Common myeloid progenitor, CD34-positive (primary cell): Measurements from ENCODE around the gene UVSSA.
"Not testable (repeated sequence)": the region's sequence is repeated elsewhere in the genome, so short reads cannot be mapped to it uniquely, and the experiment has no call there.

Source experiments
- CTCF ChIA-PET: fragments of 350-600 bp; sonication (Branson Sonifier 250); formaldehyde crosslinking; loops from one replicate; lab custom pipeline; 2021; ENCODE audit warnings: antibody characterized with exemption; lab: Charles Lee
- POLR2A ChIA-PET: fragments of 350-600 bp; sonication (Branson Sonifier 250); formaldehyde crosslinking; loops from one replicate; lab custom pipeline; 2021; ENCODE audit warnings: antibody characterized with exemption; lab: Charles Lee
- DNase-seq, 3 donors: peaks; one replicate each; pipeline versions ENCODE4 v3.0.0 to v3.0.0-alpha.2; 2013
- H3K27ac ChIP-seq, 2 experiments: 1 replicate in 1 of 2; 2 replicates in 1 of 2; pipeline ENCODE4 v1.7.0; 2013; ENCODE audit warnings: inconsistent platforms in 2 of 2, low read length in 2 of 2, mild to moderate bottlenecking in 2 of 2, low read depth in 1 of 2, moderate library complexity in 1 of 2; ENCODE audit not compliant: severe bottlenecking in 2 of 2, insufficient read depth in 1 of 2, poor library complexity in 1 of 2
- H3K27me3 ChIP-seq, 5 experiments: replicated peaks in 2 of 5; 1 replicate in 3 of 5; 2 replicates in 2 of 5; pipeline versions ENCODE4 v1.6.1 to v1.7.0; 2013; ENCODE audit warnings: low read length in 4 of 5, mild to moderate bottlenecking in 2 of 5, moderate library complexity in 2 of 5, inconsistent platforms in 1 of 5; ENCODE audit not compliant: insufficient read depth in 5 of 5, control insufficient read depth in 4 of 5
- H3K36me3 ChIP-seq, 4 experiments: 1 replicate in 2 of 4; 2 replicates in 2 of 4; pipeline versions ENCODE4 v1.6.1 to v1.7.0; 2013; ENCODE audit warnings: low read length in 3 of 4, control low read depth in 1 of 4, mild to moderate bottlenecking in 1 of 4; ENCODE audit not compliant: control insufficient read depth in 4 of 4, insufficient read depth in 4 of 4
- H3K4me1 ChIP-seq, 4 experiments: 1 replicate in 3 of 4; 2 replicates in 1 of 4; pipeline versions ENCODE4 v1.6.1 to v1.7.1; 2013; ENCODE audit warnings: low read length in 3 of 4, mild to moderate bottlenecking in 3 of 4, control low read depth in 1 of 4, inconsistent platforms in 1 of 4, moderate library complexity in 1 of 4; ENCODE audit not compliant: control insufficient read depth in 4 of 4, insufficient read depth in 4 of 4; ENCODE audit errors: control extremely low read depth in 1 of 4
- H3K4me3 ChIP-seq, 7 experiments: 1 replicate in 4 of 7; 2 replicates in 3 of 7; pipeline versions ENCODE4 v1.5.1 to v1.7.0; 2013; ENCODE audit warnings: mild to moderate bottlenecking in 7 of 7, low read length in 6 of 7, moderate library complexity in 6 of 7, inconsistent platforms in 2 of 7, low read depth in 2 of 7, control low read depth in 1 of 7; ENCODE audit not compliant: insufficient read depth in 4 of 7, control insufficient read depth in 1 of 7; ENCODE audit errors: extremely low read depth in 1 of 7
- H3K9me3 ChIP-seq, 5 experiments: 1 replicate in 4 of 5; 2 replicates in 1 of 5; pipeline versions ENCODE4 v1.6.1 to v1.7.1; 2013; ENCODE audit warnings: low read length in 4 of 5, mild to moderate bottlenecking in 2 of 5, inconsistent platforms in 1 of 5, low read depth in 1 of 5, moderate library complexity in 1 of 5; ENCODE audit not compliant: control insufficient read depth in 4 of 5, insufficient read depth in 2 of 5; ENCODE audit errors: control extremely low read depth in 1 of 5
- WGBS: methylation state at CpG from one replicate; pipeline ENCODE4 v1.1.5; 2013; ENCODE audit not compliant: insufficient coverage; 5-methylcytosine and 5-hydroxymethylcytosine counted together

UVSSA gene

DNA sequence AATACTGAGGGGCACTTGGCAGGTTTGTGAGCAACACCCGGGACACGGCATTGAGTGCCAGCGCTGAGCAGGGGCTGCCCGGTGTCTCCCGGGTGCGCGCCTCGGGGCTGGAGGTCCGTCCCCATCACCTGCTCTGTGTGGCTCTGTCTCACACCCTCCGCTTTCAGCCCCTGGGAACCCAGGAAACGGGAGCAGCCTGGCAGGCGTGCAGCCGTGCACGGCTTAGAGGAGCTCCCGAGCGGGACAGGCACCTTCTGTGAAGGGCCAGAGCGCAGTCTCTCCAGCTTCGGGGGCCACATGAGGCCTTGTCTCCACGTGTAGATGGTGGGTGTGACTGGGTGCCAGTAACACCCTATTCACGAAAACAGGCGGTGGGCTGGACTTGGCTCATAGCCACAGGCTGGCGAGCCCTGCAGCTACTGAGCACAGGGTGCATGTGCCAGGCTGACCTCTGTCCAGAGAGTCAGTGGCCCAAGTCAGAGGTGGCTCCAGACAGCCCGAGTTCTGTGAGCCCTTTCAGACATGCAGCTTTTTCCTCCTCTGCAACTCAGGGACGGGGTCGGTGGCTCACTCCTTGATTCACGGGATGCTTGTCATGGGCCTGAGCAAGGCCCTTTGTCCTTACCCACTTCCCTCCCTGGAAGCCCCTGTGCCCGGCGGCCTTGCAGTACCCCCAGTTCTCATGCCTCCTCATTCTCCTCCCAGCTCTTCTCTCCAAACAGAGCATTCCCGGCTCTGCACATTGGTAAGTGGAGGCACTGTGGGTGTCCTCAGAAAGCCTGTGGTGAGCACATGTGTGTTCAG is 23.5 kb downstream of the UVSSA start:
- Histone ChIP-seq H3K9me3 (no peaks in the 10 kb centered on the region), H3K4me3 (no peak overlapping the region), H3K36me3 (peaks cover 0 to 12% (median 6%) of the 10 kb centered on the region in 4 experiments), H3K4me1 (no peaks in the 10 kb centered on the region), H3K27ac (no peak overlapping the region), H3K27me3 (no peaks in the 10 kb centered on the region)
- POLR2A ChIA-PET, result no interaction called here
- DNase-seq, result no peak
- WGBS, result 96% methylated on average over 20 of the region's 29 CpGs
- CTCF ChIA-PET, result interaction anchor here (1.7 kb wide), 1 partner anchor 15 kb away, joined by 5 read pairs; no protein-coding TSS in a partner anchor

DNA sequence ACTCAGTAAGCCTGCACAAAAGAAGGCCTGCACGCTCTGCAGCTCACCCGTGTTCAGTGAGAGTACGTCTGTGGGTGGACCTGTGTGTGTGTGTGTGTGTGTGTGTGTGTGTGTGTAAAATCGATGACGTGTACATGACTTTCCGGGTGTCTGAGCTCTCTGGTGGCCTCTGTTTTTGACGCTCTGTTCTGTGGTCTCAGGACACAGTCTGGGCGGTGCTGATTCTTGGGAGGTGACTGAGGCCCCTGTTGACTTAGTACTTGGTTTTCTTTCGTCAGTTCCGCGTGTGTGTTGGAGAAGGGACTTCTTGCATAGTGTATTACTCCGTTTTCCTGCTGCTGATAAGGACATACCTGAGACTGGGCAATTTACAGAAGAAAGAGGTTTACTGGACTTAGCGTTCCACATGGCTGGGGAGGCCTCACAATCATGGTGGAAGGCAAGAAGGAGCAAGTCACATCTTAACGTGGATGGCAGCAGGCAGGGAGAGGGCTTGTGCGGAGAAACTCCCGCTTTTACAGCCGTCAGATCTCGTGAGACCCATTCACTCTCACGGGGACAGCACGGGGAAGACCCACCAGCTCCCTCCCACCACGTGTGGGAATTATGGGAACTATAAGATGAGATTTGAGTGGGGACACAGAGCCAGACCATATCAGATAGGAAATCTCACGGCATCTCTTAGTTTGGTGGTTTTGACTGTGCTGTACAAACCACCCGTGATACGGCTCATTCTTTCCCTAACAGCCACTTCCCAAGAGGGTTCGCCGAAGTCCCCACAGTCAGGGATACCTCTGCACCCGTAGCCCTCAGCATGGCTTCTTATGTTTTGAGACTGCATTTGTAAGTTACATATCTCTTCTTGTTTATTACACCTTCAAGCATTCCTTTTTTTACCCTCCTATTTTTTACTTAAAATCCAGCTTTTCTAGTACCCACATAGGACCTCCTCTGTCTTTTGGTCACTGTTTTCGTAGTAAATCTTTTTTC is 24.5 kb downstream of the UVSSA start:
- H3K27me3 ChIP-seq, result no peaks in the 10 kb centered on the region
- no peaks in the 10 kb centered on the region for H3K9me3 ChIP-seq
- no peak overlapping the region for H3K27ac ChIP-seq
- ChIA-PET CTCF (interaction anchor here (0.6 kb wide), 1 partner anchor 16 kb away, joined by 4 read pairs; no protein-coding TSS in a partner anchor), POLR2A (no interaction called here)
- peaks cover 0 to 12% (median 6%) of the 10 kb centered on the region in 4 experiments for H3K36me3 ChIP-seq
- no peaks in the 10 kb centered on the region for H3K4me1 ChIP-seq
- no peak for DNase-seq
- 96% methylated on average over 26 of the region's 28 CpGs for WGBS
- H3K4me3 ChIP-seq, result no peak overlapping the region

DNA sequence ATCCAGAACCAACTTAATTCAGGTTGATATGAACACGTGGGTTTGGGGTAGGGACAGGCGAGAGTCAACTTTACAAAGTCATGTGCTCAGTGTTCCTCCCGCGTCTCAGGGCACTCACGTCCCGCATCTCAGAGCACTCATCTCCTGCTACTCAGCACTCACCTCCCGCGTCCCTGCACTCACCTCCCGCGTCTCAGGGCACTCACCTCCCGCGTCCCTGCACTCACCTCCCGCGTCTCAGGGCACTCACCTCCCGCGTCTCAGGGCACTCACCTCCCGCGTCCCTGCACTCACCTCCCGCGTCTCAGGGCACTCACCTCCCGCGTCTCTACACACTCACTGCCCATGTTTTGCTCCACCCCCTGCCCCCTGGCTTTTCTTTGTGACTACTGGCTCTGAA is 25.6 kb downstream of the UVSSA start:
- H3K4me1 ChIP-seq, POLR2A ChIA-PET, H3K4me3 ChIP-seq, H3K27ac ChIP-seq, H3K27me3 ChIP-seq, DNase-seq, CTCF ChIA-PET, H3K9me3 ChIP-seq: not testable (repeated sequence)
- peaks cover 0 to 12% (median 6%) of the 10 kb centered on the region in 4 experiments for H3K36me3 ChIP-seq
- WGBS, result 93% methylated on average over 16 of the region's 22 CpGs

DNA sequence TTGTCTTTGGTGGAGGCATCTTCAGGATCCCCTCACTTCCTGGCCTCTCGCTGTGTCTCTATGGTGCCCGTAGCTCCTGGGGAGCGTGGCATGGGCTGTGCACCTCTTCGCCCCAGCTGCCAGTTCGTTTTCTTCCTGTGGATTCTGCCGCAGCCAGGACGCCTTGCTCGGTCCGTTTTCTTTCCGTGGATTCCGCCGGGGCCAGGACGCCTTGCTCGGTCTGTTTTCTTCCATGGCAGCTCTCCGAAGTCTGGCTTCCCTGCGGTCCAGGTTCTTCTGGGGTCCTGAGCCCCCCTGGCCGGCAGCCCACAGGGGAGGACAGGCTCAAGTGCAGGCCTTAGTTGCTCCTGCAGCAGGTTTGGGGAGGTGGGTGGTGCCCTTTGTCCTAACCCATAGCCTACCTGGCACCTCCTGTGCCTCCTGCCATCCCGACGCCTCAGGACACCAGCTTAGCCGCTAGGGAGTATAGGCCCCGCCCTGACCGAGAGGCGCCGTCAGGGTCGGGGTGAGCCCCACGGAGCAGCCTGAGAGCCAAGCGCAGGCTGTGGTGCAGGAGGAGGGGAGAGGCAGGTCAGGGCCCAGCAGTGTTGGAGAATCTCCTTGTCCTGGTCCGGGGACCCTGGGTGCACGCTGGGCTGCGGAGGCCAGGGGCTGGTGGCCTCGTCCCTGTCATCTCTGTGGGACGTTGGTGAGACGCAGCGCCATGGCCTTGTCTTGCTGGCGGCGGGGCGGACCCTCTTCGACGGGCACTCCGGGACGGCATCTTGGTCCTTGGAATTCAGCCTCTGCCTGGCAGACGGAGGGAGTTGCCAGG is 27.1 kb downstream of the UVSSA start:
- POLR2A ChIA-PET, result interaction anchor here (0.9 kb wide), 1 partner anchor 866 kb away, joined by 3 read pairs; no protein-coding TSS in a partner anchor
- no peaks in the 10 kb centered on the region for H3K9me3 ChIP-seq
- peaks cover 0 to 12% (median 5%) of the 10 kb centered on the region in 4 experiments for H3K36me3 ChIP-seq
- CTCF ChIA-PET, result interaction anchor here (1.4 kb wide), 1 partner anchor 19 kb away, joined by 3 read pairs; no protein-coding TSS in a partner anchor
- H3K27me3 ChIP-seq, result no peaks in the 10 kb centered on the region
- no peak overlapping the region for H3K4me3 ChIP-seq
- DNase-seq, result no peak
- no peaks in the 10 kb centered on the region for H3K4me1 ChIP-seq
- whole genome bisulfite sequencing, result 98% methylated on average over 39 of the region's 42 CpGs
- H3K27ac ChIP-seq, result no peak overlapping the region

DNA sequence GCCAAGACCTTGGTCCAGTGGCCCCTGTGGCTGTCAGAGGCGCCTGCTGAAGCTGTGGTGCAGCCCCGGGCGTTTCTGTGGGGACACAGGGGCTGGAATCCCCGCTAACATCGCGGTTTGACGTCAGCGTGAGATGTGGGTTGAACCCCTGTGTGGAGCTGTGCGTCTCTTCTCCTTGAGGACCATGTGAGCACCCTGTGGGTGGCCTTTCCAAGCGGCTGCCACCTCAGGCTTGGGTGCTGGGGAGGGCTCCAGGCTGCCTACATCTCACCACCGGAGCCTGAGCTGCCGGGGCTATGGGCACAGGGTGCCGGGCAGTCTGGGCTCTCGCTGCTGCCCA is 27.7 kb downstream of the UVSSA start:
- ChIA-PET POLR2A (interaction anchor here (0.9 kb wide), 1 partner anchor 867 kb away, joined by 3 read pairs; no protein-coding TSS in a partner anchor), CTCF (interaction anchor here (1.4 kb wide), 1 partner anchor 20 kb away, joined by 3 read pairs; no protein-coding TSS in a partner anchor)

DNA sequence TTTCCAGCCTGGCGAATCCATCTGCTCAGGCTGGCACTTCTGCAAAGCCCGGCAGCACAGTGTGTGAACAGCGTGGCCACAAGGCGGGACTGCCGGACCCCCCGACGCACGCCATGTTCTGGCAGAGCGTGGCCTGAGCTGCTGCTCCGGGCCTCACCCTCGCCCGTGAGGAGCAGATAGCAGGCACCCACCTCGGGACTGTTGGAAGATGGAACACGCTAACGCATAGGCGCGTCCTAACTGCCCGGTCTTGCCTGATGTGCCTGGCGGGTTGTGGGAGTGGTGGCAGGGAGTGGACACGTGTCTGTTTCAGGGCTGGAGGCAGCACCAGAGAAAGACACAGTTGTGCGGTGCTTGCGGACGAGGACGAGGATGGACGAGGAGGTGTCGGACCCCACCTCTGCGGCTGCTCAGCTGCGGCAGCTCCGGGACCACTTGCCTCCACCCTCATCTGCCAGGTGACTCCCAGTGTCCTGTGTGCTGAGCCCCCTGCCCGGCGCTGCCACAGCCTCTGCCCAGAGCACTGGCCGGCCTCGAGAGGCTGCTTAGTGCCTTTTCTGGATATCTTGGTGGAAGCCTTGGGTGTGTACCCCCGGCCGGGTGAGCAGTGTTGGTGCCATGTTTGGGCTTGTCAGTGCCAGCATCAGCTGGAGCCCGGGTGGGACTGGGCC is 28.2 kb downstream of the UVSSA start:
- H3K4me3 ChIP-seq, result no peak overlapping the region
- H3K36me3 ChIP-seq, result peaks cover 0 to 12% (median 5%) of the 10 kb centered on the region in 4 experiments
- H3K4me1 ChIP-seq, result no peaks in the 10 kb centered on the region
- ChIA-PET CTCF (interaction anchor here (1.4 kb wide), 1 partner anchor 20 kb away, joined by 3 read pairs; no protein-coding TSS in a partner anchor), POLR2A (interaction anchor here (0.9 kb wide), 1 partner anchor 867 kb away, joined by 3 read pairs; no protein-coding TSS in a partner anchor)
- no peaks in the 10 kb centered on the region for H3K27me3 ChIP-seq
- no peak overlapping the region for H3K27ac ChIP-seq
- H3K9me3 ChIP-seq, result no peaks in the 10 kb centered on the region
- 96% methylated on average over 36 of the region's 36 CpGs for WGBS
- no peak for DNase-seq

More for the DNA sequence above, 27.7 kb downstream of the UVSSA start:
- no peaks in the 10 kb centered on the region for H3K27me3 ChIP-seq
- WGBS, result 96% methylated on average over 13 of the region's 14 CpGs
- H3K4me3 ChIP-seq, result no peak overlapping the region
- no peaks in the 10 kb centered on the region for H3K9me3 ChIP-seq
- no peak overlapping the region for H3K27ac ChIP-seq
- DNase-seq, result no peak
- no peaks in the 10 kb centered on the region for H3K4me1 ChIP-seq
- H3K36me3 ChIP-seq, result peaks cover 0 to 12% (median 5%) of the 10 kb centered on the region in 4 experiments
